GM18508 (cell line): ENCODE measurements around the gene LHFPL2.
"Not testable (repeated sequence)": the region's sequence is repeated elsewhere in the genome, so short reads cannot be mapped to it uniquely, and the experiment has no call there.

Source experiments
- ATAC-seq: cut with Tn5 transposase; IDR thresholded peaks from one replicate; pipeline ENCODE4 v1.9.1; 2021; ENCODE audit warnings: moderate number of reproducible peaks; ENCODE audit not compliant: insufficient read depth, unreplicated experiment

Gene LHFPL2

DNA sequence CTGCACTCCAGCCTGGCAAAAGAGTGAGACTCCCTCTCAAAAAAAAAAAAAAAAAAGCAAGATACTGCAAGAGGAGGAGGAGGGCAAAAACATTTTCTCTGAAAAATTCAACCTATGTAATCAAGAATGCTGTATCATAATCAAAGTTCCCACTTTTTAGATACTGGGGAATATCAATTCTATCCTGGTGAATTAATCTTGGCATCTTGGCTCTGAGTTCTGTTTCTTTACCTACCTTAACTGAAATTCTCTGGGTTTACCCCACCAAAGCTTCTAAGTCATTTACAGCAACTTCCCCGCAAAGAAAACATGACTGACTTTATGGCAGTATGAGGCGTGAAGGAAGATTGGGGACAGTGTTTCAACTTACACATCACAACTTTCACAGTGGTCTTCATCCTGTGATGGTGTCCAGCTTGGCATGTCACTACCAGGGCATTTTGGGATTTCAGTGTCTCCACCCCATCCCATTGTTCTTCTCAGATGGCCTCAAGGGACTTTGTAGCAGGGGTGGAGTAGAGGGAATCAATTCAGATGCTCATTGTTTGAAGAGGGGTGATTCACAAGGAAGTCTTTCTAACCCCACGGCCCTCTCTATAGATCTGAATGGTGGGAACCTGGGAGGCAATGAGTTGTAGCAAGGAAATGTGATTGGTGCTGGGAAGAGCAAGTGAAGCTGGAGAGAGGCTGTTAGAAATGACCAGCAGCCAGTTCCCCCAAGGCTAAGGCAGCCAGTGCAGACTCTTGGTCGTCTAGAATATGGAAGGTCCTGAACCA lies 157.7 kb downstream of the LHFPL2 start:
- ATAC-seq: no peak

DNA sequence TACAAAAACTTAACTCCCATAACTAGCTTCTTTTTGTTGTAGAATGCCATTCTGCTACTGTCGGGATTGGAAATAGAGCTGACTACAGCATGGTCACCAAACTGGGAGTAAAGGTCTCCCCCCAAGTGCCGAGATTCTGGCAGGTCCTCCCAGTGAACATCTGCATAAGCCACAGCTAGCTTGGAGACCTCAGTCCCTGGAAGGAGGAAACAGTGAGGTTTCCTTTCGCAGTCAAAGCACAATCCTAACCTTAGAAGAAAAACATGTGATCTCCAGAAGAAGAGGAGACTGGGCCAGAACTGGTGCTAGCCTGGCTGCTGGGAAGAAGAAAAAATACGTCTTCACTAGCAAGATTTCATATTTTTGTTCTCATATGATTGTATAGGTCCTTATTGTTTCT lies 160.7 kb downstream of the LHFPL2 start:
- ATAC-seq: no peak

DNA sequence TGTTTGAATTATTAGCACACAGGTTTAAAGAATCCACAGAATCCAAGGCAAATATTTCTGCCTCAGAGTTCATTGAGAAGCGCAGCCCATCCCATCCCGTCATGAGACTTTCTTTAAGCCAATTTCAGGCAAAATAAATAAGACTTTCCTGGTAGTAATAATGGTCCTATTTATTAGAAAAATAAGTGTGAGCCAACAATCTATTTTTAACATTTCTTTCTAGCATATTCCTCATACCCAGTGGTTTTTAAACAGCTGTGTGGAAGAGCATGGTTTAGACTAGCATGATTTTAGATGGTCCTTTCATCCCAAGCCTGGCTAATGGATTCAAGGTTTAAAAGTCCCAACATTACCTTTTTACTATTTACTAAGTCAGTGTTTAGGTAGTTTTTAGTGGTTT lies 162.4 kb downstream of the LHFPL2 start:
- no peak for ATAC-seq

DNA sequence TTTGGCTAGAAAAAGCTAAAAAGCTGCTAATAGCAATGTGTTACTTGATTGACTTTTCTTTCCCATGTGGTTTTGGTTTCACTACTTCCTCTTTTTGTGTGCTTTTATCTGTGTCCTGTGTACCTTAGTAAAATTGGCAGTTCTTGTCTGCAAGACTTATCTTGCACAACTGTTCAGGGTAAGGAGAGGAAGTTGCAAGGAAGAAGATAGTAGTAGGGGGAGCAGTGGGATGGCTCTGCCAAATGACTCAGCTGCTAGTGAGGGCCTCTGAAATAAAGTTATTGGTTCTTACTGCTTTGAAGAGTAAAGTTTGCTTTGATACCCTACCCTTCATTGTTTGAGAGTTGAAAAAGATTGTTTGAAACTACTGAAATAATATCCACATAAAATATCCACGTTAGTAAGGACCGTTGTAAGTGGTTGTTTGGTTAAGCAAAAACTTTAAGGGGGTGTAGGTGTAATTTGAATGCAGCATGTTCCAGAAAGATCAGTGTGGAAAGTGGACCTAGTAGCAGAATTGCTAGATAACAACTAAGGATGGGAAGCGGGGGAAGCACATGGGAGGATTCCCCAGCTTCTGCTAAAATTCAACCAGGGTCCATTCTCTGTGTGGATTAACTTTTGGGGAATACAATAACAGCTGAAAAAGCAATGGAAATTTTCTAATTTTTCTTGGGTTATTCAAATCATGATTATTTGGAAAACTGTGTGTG lies 164.6 kb downstream of the LHFPL2 start:
- no peak for ATAC-seq

DNA sequence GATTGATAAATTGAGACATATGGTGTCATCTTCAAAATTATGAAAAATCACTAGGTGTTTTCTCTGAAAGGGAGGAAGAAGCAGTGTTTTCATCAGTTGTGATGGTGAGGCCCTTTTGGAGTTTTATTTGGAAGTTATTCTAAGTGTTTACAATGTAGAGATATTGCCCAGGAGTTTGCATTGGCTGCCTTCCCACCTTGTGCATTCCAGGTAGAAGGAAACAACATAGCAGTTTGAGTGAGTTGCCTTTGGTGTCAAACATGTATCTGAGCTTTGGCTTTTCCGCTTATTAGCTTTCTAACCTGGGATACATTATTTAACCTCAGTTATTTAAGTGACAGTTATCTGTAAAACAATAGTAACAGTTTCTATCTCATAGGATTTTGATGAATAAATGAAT lies 165.6 kb downstream of the LHFPL2 start:
- ATAC-seq: no peak

DNA sequence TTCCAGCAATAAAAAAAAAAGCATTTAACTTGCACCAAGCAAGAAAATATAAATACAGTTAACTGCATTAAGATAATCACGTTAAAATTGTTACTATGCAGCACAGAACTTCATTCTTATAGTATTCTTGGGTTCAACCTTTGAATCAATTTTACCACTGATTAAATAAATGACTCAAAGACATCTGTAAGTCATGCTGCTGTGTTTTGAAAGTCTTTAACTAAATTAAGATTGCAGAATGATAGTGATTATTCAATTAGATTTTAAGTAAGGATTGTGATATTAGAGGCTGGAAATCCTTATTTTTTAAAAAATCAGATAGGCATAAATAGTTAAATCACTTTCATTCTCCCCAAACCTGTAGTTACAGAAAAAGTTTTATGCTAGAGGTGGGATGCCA lies 171.8 kb downstream of the LHFPL2 start:
- no peak for ATAC-seq

DNA sequence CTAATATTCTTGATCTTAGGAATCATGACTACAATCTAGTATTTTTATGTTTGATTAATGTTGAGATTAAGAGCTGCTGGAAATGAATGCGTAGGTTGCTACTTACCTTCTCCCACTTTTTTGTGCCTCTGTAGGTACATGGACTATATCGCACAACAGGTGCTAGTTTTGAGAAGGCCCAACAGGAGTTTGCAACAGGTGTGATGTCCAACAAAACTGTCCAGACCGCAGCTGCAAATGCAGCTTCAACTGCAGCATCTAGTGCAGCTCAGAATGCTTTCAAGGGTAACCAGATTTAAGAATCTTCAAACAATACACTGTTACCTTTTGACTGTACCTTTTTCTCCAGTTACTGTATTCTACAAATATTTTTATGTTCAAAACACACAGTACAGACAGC lies 173.2 kb downstream of the LHFPL2 start:
- ATAC-seq: no peak

DNA sequence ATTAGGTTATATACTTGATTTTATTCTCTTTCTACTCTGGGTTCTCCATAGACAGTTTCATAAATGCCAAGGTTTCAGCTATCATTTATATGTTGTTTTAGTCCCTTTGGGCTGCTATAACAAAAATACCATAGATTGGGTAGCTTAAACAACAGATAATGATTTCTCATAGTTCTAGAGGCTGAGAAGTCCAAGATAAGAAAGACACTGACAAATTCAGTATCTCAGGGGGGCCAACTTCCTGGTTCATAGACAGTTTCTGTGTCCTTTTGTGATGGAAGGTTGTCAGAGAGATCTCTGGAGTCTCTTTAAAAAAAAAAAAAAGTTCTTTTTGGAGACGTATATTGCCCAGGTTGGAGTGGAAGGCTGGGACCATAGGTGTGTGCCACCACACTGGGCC lies 174.8 kb downstream of the LHFPL2 start:
- ATAC-seq: no peak

DNA sequence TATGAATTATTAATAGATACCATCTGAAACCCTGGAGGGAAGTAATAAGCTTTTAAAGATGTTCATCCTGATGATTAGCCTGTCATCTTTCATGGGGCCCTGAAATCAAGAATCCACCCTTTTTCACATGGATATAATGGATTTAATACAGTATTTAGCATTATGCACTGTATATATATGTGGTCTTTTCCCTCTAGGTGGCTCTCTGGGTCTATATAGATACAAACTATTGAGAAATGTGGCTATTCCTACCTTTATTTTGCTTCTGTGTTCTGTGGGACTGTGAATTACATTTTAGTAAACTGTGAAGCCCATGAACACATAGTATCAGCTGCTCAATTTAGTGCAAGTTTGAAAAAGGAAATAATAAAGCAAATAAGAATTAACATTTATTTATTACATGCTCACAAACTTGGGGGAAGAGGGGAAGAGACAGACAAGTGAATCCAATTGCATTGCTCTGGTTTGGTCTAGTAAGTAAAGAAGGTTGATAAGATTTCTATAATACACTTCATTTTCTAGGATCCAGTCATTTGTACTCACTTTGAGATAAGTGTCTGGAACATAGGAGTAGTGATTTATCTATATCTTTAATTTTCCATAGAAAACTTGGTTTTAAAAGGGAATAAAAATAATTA lies 176.0 kb downstream of the LHFPL2 start:
- no peak for ATAC-seq

DNA sequence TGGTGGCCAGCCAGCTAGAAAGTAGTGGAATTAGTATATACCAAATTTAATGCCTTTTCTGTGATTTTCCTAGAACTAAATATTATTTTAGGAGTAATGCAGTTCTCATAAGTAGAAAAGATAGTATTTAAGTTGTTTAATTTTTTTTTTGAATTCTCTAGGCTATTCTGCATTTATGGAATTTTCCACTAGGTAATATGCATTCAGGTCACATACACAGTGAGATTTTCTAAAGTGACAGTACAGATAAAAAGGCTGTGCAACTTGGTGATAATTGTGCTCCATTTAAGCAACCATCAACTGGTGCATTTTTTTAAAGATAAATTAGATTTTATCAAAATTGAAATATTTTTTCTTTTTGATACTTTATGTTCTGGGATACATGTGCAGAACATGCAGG lies 176.7 kb downstream of the LHFPL2 start:
- ATAC-seq: no peak

DNA sequence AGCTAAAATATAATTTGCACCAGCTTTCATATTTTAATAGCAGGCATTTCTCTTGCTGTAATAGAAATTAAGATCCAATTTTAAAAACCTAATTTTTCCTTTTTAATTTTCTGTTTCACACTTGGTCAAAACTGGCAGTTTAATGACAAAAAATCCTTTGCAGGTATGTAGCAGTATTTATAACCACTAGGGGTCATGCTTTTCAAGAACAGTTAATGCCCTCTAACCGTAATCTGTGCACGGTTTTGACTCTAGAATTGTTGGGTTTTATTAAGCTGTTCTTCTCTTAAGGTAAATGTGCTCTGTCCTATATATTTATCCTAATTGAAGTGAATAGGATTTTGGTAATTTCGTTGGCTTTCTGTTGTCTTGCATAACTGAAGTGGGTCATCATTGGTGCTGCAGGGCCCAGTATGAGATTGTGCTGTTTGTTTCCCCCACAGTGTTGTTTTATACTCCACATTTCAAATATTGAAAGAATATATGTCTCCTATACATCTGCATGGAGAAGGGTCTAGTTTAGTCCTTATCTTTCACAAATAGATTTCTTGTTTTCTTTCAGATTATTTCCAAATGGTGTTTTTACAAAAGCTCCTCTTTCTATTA lies 180.7 kb downstream of the LHFPL2 start:
- no peak for ATAC-seq

DNA sequence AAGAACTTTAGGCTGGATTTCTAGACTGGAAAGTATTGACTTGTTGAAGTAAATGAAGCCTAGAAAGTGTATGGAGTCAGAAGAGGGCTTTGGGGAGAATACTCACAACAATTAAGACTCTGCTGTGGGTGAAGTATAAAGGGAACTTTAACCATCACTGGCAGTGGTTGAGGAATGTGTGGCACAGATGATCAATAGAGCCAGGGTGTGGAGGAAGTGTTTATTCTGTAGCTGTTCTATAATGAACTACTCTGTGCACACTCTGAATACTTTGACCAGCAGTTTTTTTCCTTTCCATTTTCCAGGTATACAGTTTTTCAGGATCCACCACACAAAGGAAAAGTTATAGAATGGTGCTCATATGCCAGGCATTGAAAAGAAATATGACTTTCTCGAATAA lies 181.4 kb downstream of the LHFPL2 start:
- no peak for ATAC-seq

DNA sequence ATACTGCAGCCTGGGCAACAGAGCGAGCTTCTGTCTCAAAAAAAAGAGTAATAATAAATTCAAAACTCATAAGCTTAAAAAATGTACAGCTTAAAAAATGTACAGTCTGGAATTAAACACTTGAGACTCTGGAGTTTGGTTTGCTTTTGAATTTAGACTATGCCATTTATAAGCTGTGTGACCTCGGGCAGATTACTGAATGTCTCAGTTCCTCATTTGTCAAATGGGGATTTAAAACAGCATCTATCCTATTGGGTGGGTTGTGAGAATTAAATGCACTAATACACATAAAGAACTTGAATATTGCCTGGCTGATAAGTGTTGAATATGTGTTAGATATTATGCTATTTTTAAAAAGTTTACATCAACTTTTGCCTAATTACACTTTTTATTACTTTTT lies 189.7 kb downstream of the LHFPL2 start:
- ATAC-seq: no peak

DNA sequence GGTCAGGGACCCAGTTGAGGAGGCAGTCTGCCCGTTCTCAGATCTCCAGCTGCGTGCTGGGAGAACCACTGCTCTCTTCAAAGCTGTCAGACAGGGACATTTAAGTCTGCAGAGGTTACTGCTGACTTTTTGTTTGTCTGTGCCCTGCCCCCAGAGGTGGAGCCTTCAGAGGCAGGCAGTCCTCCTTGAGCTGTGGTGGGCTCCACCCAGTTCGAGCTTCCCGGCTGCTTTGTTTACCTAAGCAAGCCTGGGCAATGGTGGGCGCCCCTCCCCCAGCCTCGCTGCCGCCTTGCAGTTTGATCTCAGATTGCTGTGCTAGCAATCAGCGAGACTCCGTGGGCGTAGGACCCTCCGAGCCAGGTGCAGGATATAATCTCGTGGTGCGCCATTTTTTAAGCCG lies 191.1 kb downstream of the LHFPL2 start:
- not testable (repeated sequence) for ATAC-seq

DNA sequence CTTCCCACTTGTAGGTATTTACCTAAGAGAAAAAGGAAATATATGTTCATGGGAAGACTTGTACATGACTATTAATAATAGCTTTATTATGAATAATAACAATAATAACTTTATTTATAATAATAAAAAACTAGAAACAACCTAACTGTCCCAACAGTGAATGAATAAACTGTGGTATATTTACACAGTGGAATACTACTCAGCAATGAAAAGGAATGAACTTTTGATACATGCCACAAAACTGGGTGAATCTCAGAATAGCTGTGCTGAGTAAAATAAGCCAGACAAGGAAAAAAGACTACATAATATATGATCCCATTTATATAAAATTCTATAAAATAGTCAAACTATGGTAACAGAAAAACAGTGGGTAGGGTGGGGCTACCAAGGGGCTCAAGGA lies 199.5 kb downstream of the LHFPL2 start:
- ATAC-seq: no peak

DNA sequence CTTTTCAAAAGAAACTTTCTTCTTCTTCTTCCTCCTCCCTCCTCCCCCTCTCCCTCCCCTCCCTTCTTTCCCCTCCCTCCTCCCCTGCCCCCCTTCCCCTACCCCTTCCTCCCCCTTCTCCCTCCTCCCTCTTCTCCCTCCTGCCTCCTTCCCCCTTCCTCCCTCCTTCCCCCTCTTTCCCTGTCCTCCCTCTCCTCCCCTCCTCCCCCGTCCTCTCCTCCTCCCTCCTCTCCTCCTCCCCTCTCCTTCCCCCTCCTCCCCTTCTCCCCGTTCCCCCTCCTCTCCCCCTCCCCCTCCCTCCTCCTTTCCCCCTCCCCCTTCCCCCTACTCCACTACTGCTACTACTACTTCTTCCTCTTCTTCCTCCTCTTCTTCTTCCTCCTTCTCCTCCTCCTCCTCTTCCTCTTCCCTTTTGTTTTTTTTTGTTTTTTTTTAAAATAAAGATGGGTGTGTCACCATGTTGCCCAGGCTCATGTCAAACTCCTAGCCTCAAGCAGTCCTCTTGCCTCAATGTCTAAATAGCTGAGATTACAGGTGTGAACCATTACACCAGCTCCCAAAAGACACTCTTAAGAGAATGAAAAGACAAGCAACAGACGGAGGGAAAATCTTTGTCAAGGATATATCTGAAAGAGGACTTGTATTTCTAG lies 200.7 kb downstream of the LHFPL2 start:
- no peak for ATAC-seq
